Prostate gland (tissue), 2 donors: Measurements from ENCODE around the gene NRTN. TPM values are rescaled to one million over a fixed set of nuclear protein-coding genes. Genes with fewer than 3 reads are reported as not detected.

Experiments used
- DNase-seq: peaks from one replicate; pipeline ENCODE4 v3.0.0-alpha.2; 2019; ENCODE audit warnings: low spot score
- H3K27ac ChIP-seq, 2 donors: fragments of 200-600 bp; sonication (generic); 2 replicates each; pipeline ENCODE4 v1.5.1; 2017 to 2019
- H3K27me3 ChIP-seq: fragments of 200-600 bp; sonication (generic); replicated peaks from 2 replicates; pipeline ENCODE4 v1.5.1; 2019; ENCODE audit not compliant: insufficient read depth
- H3K36me3 ChIP-seq, 2 donors: fragments of 200-600 bp; sonication (generic); 1 replicate in 1 of 2; 2 replicates in 1 of 2; pipeline versions ENCODE4 v1.5.1 to v1.8.1; 2017 to 2019
- H3K4me1 ChIP-seq: fragments of 200-600 bp; sonication (generic); replicated peaks from 2 replicates; pipeline ENCODE4 v1.5.1; 2019
- H3K4me3 ChIP-seq, 2 donors: fragments of 200-600 bp; sonication (generic); 2 replicates each; pipeline ENCODE4 v1.5.1; 2017 to 2019
- H3K9me3 ChIP-seq: fragments of 200-600 bp; sonication (generic); 2 replicates; pipeline ENCODE4 v1.5.1; 2017
- CTCF ChIP-seq, 4 experiments: fragments of 200-600 bp in 2 of 4; fragments of 450-650 bp in 2 of 4; sonication (generic) in 2 of 4; IDR thresholded peaks; 1 replicate in 3 of 4; 2 replicates in 1 of 4; pipeline ENCODE4 v1.5.1; 2016 to 2019; ENCODE audit warnings: antibody characterized with exemption in 4 of 4, mild to moderate bottlenecking in 2 of 4, moderate library complexity in 2 of 4
- POLR2A ChIP-seq: fragments of 450-650 bp; IDR thresholded peaks from one replicate; pipeline ENCODE4 v1.6.1; 2016; ENCODE audit warnings: antibody characterized with exemption, mild to moderate bottlenecking
- POLR2AphosphoS5 ChIP-seq: sonication (generic); formaldehyde crosslinking; IDR thresholded peaks from one replicate; pipeline ENCODE4 v1.6.1; 2017; ENCODE audit warnings: antibody characterized with exemption
- WGBS: methylation state at CpG from one replicate; pipeline ENCODE4 v1.1.5; 2018; 5-methylcytosine and 5-hydroxymethylcytosine counted together
- intact Hi-C: fragments of 100-400 bp; cut with DNase I; formaldehyde crosslinking; loops from one replicate; pipeline ENCODE4 v1.14.2; 2022
- total RNA-seq, 2 donors: library from RNA; depleted of rRNA; stranded (reverse); fragments of >200 nt; gene quantifications; one replicate each; pipeline ENCODE4 v1.1.0, GENCODE V29; 2016

NRTN gene
- total RNA-seq, result 10 to 100 TPM in 1 of 2 donors, 1 to 10 TPM in 1; 9.7 to 12.9 TPM

- peak within 1 kb of the TSS; percentile 21 to 27 for H3K4me3 ChIP-seq
- H3K27me3 ChIP-seq, result no peaks in the 10 kb centered on the region
- no peak for TF ChIP-seq CTCF (IDR thresholded peaks at IDR 0.05)
- no peak for TF ChIP-seq POLR2AphosphoS5
- TF ChIP-seq POLR2A, result no peak
- intact Hi-C loops, result loop anchor here (1.0 to 2.0 kb wide), 2 partner anchors 24 to 88 kb away; no protein-coding TSS in a partner anchor
- no peak for DNase-seq
- peak within 1 kb of the TSS; percentile 61 to 64 for H3K27ac ChIP-seq
- H3K9me3 ChIP-seq, result no peaks in the 10 kb centered on the region
- 1% methylated on average over 53 of the region's 107 CpGs for WGBS
- no peaks in the 10 kb centered on the region for H3K4me1 ChIP-seq
- H3K36me3 ChIP-seq, result no peaks in the 10 kb centered on the region
Observed at GRCh38 chr19:5804516-5805461, at the start of gene NRTN. Gene NRTN, plus strand, starts transcription at chr19:5805067. Its CDS starts 19,099 bp downstream, at chr19:5824166.

- Histone ChIP-seq H3K4me3 (no peak overlapping the region), H3K4me1 (no peaks in the 10 kb centered on the region), H3K36me3 (no peaks in the 10 kb centered on the region), H3K27me3 (no peaks in the 10 kb centered on the region), H3K27ac (no peak overlapping the region), H3K9me3 (no peaks in the 10 kb centered on the region)
- no peak for DNase-seq
- WGBS, result 87% methylated on average over 5 of the region's 5 CpGs
- intact Hi-C loops, result no loop called here
- no peak for TF ChIP-seq POLR2AphosphoS5
- TF ChIP-seq POLR2A, result no peak
- no peak for TF ChIP-seq CTCF (IDR thresholded peaks at IDR 0.05)
Observed at GRCh38 chr19:5762608-5763217, 42.2 kb upstream of the NRTN start.

- no peak for DNase-seq
- no peaks in the 10 kb centered on the region for H3K4me1 ChIP-seq
- TF ChIP-seq POLR2A (no peak), CTCF (IDR thresholded peaks at IDR 0.05) (no peak), POLR2AphosphoS5 (no peak)
- intact Hi-C loops, result no loop called here
- H3K27me3 ChIP-seq, result no peaks in the 10 kb centered on the region
- H3K9me3 ChIP-seq, result no peaks in the 10 kb centered on the region
- no peak overlapping the region for H3K4me3 ChIP-seq
- 94% methylated on average over 3 of the region's 3 CpGs for WGBS
- H3K27ac ChIP-seq, result no peak overlapping the region
- no peaks in the 10 kb centered on the region for H3K36me3 ChIP-seq
Observed at GRCh38 chr19:5765220-5765619, 39.6 kb upstream of the NRTN start.

- WGBS, result 95% methylated on average over 10 of the region's 10 CpGs
- intact Hi-C loops, result no loop called here
- TF ChIP-seq POLR2AphosphoS5 (no peak), CTCF (IDR thresholded peaks at IDR 0.05) (no peak), POLR2A (no peak)
Observed at GRCh38 chr19:5767949-5768348, 36.9 kb upstream of the NRTN start.

More at GRCh38 chr19:5767949-5768348, 36.9 kb upstream of the NRTN start:
- H3K27me3 ChIP-seq, result no peaks in the 10 kb centered on the region
- H3K4me1 ChIP-seq, result no peaks in the 10 kb centered on the region
- no peak overlapping the region for H3K27ac ChIP-seq
- no peaks in the 10 kb centered on the region for H3K36me3 ChIP-seq
- no peak overlapping the region for H3K4me3 ChIP-seq
- no peaks in the 10 kb centered on the region for H3K9me3 ChIP-seq
- no peak for DNase-seq
